Ammon's horn (tissue), 1 donor: ENCODE results near the gene SGTA.
A peak's percentile ranks its signal among the peaks of the same experiment; 100 is the strongest.

Experiments used
- DNase-seq: peaks from one replicate; pipeline ENCODE4 v3.0.0-alpha.2; 2016; ENCODE audit warnings: low spot score

The SGTA gene

DNA sequence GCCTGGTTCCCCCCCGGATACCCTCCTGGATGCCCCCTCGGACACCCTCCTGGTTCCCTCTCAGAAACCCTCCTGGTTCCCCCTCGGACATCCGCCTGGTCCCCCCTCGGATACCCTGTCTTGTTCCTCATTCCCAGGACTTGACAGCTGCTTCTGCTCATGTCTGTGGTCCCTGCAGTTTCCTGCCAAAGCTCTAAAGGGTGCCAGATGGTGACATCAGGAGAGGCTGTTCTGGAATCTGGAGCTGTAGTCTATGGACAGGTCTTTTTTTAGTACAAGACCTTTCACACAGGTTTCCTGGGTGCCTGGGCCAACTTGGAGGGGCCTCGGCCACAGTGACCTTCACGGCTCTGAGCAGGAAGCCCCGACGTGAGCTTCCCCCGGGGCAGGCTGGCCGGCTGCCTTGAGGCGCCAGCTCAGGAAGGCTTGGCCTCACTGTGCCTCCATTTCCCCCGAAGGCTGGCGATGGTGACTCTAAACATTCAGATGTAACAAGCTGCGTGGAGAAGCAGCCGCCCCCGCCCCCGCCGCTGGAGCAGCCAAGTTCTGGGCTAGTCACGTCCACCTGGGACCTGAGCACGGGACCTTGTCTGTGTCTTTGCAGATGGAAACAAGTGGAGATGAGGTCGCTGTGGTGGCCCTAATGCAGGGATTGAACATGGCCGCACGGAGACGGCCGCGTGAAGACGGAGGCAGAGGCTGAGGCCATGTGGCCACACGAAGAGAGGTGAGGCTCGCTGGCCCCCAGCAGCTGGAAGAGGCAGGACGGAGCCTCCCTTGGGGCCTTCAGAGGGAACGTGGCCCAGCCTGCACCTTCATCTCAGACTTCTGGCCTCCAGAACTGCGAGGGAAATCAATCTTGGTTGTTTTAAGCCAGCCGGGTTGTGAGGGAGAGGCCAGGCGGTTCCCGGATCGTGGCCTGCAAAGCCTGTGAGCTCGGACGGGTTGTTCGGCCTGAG, 12.7 kb downstream of the SGTA start:
- peak; percentile 77 for DNase-seq

DNA sequence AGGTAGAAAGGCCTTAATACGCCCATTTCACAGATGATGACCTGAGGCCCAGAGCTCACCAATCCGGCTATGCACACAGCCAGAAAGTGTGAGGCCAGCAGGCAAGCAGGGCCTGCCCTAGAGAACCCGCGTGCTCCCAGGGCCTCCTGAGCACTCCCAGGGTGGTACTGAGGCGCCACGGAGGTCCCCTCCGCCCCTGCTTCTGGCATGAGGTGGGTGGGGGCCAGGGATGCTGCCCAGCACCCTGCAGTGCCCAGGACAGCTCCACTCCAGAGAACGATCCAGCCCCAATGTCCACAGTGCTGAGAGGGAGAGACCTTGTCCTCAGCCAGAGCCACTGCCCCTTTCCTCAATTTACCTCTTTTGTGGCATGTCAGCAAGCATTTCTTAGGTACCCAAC, 13.9 kb downstream of the SGTA start:
- DNase-seq: no peak

DNA sequence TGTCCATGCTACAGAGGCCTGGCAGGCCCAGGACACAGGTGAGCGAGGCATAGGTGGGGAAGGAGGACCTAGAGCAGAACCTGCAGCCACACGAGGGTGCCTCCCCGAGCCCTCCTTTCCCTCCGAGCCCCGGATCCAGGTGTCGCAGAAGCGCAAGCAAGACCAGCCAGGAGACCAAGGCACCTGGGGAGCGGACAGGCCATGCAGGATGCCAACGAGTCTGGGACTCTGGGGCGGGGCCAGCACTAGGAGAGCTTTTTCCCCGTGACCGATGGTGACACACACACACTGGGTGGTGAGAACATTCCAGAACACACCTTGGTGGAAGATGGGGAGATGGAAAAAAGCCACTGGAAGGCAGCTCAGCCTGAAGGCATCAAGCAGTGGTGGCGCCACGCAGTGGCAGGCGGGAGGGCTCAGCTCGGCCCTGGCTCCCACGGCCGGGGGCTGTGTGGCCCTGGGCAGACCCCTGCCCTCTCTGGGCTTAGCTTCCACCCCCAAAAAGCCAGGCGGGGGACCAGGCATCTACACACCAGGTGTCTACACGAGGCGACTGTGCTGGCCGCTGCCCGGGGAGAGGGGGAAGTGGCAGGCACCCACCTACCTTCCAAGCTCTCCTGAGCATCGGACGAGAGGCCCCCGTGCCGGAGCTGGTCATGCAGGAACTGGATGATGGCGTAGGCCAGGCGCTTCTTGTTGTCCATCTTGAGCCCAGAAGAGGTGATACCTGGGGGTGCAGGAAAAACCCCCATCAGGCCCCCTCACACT, 14.5 kb downstream of the SGTA start:
- DNase-seq: no peak

DNA sequence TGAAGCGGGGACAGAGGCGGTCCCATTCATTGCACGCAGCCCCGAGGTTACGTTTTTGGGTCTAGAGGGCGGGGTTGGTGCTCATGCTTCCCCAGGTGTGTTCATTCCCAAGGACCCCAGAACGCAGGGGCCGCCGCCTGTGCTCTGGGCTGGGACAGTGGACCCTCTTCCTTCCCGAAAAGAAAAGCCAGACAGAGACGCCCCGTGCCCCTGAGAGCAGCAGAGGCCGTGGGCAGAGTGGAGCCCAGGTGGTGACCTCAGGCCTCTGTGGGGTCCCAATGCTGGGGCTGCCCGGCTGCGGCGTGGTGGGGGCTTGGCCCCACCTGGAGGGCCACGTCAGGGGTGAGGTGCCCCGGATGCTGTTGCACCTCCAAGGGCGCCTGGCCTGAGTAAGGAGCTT, 15.4 kb downstream of the SGTA start:
- no peak for DNase-seq

DNA sequence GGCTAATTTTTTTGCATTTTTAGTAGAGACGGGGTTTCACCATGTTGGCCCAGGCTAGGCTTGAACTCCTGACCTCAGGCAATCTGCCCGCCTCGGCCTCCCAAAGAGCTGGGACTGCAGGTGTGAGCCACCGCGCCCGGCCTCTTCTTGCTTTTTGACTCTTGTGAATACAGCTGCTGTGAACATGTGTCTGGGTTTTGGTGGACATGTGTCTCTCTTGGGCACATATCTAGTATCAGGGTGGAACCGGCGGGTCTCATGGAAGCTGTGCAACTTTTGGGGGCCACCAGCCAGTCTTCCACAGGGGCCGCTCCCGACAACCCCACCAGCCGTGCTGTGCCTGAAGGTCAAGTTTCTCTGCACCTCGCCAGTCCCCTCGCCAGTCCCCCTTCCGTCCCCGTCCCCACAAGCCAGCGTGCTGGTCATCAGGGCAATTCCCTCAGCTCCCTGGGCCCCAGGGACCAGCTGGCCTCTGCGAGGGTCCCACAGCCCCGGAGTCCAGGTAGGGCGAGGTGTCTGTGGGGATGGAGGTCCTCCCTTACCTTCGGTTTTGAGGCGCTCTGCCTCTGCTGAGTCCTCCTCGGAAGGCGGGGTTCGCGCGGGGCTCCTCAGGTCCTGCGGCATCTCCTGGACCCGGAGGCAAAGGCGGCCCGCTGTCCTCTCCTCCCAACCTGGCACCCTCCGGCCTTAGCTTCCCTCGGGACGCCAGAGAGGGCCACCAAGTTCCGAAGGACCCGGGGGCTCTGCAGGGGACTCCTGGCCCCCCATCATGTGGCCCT, 16.3 kb downstream of the SGTA start:
- no peak for DNase-seq

DNA sequence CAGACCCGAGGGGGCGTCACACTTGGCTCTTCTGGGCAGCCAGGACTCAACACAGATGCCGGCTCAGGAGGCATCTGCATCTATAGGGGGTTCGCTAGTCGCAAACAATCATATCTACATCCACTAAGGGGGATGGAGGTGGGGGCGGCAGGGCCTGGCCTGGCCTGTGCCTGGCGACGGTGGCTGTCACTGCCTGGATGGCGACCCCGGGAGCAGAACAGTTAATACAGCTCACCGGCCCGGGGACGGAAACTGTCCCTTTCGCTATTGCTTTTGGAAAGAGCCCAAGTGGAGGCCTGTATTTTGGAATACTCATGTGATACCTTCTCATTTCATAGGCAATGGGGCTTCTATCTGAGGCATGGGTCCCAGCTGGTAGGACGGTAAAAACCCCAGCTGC, 17.7 kb downstream of the SGTA start:
- no peak for DNase-seq

DNA sequence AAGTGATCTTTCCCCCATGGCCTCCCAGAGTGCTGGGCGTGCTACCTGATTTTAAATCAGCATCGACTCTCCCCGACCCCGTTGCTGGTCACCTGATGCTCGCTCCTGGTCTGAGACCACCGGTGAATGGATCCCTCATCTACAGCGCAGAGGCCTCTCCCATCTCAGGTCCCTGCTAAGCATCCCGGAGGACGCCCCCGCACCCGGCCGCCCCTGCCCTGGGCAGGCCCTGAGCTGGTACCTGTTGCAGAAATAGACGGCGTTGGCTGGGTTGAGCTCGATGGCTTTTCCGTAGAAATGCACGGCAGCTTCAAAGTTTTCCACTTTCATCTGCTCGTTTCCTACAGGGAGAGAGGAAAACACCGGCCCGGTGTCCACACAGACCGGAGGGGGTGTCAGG, 18.1 kb downstream of the SGTA start:
- no peak for DNase-seq

DNA sequence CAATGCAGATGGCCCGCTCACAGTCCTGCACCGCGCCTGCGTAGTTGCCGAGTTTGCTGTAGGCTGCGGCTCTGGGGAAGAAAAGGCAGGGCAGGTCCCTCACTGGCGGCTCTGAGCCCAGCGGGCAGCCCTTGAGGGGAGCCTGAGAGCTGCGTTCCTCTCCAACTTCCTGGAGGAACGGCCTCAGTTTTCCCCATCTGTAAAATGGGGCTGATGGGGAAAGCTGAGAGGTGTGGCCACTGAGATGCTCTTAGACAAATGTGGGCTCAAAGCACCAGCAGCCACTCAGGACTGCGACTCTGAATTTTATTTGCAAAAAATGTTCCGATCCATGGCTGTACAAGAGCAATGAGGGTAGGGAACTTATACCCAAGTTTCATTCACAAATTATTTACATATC, 19.4 kb downstream of the SGTA start:
- DNase-seq: no peak

DNA sequence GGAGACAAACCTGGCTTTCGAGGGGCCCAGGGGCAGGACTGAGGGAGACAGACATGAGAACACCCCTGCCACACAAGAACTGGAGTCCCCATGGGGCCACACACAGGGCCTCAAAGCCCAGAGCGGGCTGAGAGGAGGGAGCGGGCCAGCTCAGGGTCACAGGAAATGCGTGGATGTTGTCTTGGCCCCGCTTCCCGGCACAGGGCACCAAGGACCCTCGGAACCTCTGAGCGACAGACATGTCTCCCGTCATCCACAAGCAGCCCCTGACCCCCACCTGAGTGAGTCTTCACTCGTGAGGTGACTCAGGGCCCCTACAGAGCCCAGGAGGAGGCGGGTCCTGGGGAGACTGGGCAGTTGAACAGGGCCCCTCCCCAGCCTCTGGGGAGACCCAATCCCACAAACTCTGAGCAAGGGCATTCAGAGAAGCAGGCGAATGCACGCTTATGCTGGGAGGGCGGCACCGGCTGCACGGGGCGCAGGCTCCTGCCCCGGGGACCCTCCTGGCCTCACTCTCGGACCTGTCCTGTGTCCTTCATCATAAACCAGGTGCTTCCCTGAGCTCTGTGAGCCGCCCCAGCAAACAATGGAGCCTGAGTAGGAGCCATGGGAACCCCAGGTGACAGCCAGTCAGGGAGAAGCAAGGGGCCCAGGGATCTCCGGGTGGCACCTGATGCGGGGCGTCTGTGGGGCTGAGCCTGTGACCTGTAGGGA, 20.1 kb downstream of the SGTA start:
- no peak for DNase-seq

DNA sequence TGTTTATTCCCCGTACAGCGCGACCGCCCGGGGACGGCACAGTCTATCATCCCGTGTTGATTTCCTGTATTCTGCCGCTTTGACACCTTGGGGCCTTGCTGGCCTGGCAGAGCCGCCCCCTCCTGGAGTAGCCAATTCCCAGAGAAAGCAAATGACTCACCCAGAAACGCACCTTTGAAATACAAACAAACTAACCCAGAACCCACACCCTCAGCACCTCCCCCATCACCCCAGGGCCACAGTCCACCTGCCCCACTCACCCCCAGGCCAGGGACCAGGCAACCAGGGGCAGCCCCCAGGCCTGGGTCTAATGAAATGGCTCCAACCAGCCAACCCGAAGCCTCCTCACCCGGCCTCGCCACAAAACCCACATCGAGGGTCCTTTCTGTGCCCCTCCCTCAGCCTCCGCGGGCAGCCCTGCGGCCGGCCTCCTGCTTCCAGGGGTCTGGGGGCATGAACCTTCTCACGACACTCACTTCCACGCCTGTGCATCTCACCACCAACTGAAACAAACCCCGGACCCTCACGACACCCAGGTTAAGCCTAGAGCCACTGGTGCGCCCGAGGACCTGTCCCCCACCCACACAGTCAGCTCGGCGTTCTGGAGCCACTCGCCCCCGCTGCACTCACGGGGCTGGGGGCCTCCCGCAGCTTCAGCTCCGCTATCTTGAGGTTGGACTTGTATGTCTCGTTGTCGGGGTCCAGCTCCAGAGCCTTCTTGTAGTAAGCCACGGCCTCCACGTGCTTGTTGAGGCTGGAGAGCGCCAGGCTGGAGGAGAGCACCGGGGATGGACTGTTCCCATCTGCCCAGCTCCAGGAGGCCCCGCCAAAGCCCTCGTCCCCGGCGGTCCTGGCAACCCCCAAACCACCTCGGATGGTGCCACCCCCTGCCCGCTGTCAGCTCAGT, 20.9 kb downstream of the SGTA start:
- no peak for DNase-seq

DNA sequence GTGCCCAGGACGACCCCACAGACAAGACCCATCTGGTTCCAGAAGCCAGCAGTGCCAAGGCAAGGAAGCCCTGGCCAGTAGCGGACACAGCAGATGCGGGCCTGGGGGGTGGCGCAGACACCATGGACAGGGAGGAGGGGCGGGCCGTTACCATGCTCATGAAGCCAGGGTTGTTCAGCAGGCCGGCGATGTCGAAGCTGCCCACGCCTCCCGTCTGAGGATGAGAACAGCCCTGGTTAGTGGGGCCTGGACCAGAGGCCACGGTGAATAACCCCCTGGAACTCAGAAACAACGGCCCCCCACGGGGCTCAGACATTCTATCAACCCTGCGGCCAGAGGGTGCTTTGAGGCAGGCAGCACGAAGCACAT, 21.8 kb downstream of the SGTA start:
- DNase-seq: no peak

DNA sequence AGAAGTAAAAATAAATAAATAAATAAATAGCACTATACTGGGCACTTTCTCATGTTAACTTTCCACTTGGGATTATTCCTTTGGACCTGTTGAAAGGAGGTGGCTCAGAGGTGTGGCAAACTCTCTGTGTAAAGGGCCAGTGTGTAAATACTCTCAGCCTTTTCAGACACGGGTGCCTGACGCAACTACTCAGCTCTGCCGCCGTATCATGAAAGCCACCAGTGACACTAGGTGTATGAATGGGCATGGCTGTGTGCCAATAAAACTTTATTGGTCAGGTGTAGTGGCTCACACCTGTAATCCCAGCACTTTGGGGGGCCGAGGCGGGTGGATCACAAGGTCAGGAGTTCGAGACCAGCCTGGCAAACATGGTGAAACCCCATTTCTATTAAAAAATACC, 23.1 kb downstream of the SGTA start:
- DNase-seq: no peak

DNA sequence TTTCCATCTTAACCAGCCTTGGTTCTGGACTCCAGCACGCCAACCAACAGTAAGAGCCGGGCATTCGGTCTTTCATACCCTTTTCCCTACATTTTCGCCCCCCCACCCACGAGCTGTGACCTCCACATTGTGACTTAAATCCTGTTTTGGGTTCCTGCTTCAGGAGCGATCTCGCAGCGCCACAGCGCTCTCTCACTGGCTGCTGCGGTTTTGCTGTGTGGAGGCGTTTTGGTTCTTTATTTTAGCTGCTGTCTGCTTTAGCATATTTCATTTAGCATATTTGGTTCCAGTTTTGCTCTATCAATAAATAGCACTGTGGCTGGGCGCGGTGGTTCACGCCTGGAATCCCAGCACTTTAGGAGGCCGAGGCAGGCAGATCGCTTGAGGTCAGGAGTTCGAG, 23.7 kb downstream of the SGTA start:
- no peak for DNase-seq

DNA sequence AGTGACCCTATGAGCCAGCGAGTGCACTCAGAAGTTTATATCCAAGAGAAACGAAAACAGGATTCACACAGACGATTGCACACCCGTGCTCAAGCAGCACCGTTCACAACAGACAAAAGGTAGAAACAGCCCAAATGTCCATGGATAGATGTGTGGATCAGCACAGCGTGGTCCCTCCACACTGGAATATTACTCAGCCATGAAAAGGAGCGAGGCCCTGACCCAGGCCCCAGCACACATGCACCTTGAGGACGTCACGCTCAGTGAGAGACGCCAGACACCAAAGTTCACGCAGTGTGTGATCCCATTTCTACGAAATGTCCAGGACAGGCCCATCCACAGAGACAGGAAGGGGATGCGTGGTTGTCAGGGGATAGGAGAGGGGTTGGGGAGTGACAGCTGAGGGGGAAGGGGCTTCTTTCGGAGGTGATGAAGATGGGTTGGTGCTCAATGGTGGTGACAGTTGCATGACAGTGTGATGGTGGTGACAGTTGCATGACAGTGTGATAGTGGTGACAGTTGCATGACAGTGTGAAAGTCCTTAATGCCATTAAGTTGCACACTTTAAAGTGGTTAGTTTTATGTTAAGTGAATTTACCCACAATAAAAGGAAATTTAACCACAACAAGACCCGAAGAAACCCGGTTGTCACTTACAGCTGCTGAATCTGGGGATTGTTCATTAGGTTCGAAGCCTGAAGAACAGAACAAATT, 24.3 kb downstream of the SGTA start:
- no peak for DNase-seq

DNA sequence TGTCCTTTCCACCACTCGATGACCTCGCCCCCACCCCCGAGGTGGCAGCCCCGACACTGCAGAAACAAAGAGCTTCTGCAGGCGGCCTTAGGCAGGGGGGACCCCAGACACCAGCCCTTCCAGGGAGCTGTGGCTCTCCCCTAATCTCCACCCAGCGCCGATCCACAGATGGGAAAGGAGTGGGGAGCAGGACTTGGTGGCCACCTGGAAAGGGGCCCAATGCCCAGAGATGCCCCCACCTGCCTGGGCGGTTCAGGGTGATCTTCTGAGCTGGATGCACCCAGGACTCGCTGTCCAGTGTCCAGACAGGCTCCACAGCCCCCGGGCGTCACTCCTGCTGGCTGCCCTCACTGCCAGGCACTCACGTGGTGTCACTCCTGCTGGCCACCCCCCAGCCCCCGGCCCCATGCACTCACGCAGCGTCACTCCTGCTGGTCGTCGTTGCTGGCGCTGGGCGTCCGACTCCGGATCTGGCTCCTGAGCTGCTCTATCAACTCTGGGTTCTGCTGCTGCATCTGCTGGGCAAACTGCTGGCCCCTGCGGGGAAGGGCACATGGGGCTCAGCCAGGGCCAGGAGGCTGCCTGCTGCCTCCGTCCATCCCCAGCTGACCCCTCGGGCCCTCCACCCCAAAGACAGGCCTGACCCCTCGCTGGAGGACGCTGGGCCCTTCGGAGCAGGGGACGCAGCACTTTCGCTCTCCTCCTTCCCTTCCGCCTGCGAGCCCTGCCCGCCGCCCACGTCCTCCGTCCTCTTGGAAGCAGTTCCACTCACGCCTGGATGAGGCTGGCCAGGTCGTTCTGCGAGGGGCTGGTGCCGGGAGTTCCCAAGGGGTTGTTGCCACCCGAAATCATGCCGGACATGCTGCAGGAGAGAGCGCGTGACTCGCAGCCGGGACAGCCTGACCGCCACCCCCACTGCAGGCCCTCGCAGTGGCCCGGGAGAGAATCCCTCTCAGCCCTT, 25.9 kb downstream of the SGTA start:
- DNase-seq: no peak

DNA sequence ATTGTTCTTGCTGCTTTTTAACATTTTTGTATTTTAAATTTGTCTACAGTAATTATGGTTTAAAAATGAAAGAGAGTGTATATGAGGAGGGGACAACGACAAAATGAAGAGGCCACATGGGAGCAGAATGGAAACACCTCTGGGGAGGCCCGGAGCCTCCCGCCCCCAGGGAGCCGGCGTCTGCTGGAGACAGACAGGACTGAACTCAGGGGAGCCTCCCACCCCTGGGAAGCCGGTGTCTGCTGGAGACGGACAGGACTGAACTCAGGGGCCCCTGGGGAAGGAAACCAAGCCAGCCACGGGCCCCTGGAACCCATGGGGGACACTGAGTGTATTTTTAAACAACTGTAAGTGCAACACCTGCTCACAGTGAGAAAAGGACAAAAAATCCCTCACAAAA, 26.6 kb downstream of the SGTA start:
- no peak for DNase-seq

DNA sequence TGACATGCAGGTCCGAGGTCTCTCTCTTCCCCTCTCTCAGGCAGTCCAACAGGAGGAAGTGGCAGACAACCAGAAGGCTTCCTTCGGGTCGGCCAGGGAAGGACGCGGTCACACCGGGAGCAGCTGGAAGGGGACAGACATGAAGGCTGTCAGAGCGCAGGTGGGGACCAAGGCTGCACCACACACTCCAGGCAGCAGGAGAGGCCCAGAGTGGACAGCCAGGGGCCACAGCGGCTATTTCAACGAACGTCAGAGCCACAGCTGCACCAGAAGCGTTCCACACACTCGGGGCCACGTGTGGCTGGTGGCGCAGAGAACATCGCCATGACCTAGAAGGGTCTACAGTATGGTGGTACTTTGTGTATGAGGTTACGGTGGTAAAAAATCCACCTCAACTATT, 27.3 kb downstream of the SGTA start:
- DNase-seq: no peak

DNA sequence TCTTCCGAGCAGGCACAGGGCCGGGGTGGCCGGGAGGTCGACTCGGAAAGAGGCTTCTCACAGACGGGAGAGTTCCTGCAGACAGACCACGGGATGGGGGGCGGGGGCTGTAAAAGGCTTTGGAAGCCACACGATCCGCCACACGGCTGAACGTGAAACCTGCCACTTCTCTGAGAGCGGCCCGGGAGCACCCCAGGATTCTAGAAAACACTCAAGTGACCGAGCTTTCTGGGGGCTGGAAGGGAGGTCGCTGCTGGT, 27.7 kb downstream of the SGTA start:
- DNase-seq: no peak
